K562 (cell line): ENCODE results near the gene RAB27B.

ENCODE experiments used
- CTCF ChIP-seq, 3 experiments: IDR thresholded peaks in 2 of 3; conservative IDR thresholded peaks in 1 of 3; 2 replicates each; pipeline ENCODE4 v1.5.1; 2011 to 2012; ENCODE audit warnings: low read length in 3 of 3, mild to moderate bottlenecking in 3 of 3, control low read depth in 2 of 3, improper control_type of control experiment in 1 of 3, inconsistent platforms in 1 of 3, low read depth in 1 of 3, mixed read lengths in 1 of 3, moderate library complexity in 1 of 3; ENCODE audit not compliant: insufficient read depth in 2 of 3
- ESRRA ChIP-seq: fragments of 450-650 bp; IDR thresholded peaks from 2 replicates; pipeline ENCODE4 v1.6.1; 2014; ENCODE audit warnings: low read depth, mild to moderate bottlenecking, moderate library complexity, borderline replicate concordance
- MNT ChIP-seq, 2 experiments: fragments of 450-650 bp; conservative IDR thresholded peaks; 2 replicates each; pipeline ENCODE4 v1.6.1; 2017; ENCODE audit warnings: mild to moderate bottlenecking in 2 of 2, moderate library complexity in 2 of 2
- POLR2AphosphoS5 ChIP-seq: IDR thresholded peaks from 2 replicates; pipeline ENCODE4 v1.6.1; 2011; ENCODE audit warnings: mild to moderate bottlenecking, low read depth, low read length, moderate library complexity; ENCODE audit not compliant: control insufficient read depth, insufficient read depth
- PURB ChIP-seq: sonication (generic); formaldehyde crosslinking; IDR thresholded peaks from 2 replicates; pipeline ENCODE4 v1.9.0; 2021; ENCODE audit warnings: low read depth, mild to moderate bottlenecking, missing genetic modification reagents
- USF2 ChIP-seq: sonication (generic); formaldehyde crosslinking; IDR thresholded peaks from 2 replicates; pipeline ENCODE4 v1.5.0; 2020; ENCODE audit warnings: missing genetic modification reagents
- ZBED1 ChIP-seq: IDR thresholded peaks from 2 replicates; pipeline ENCODE4 v1.6.1; 2014
- ZNF174 ChIP-seq: fragments of 250-450 bp; sonication (Bioruptor Pico); IDR thresholded peaks from 2 replicates; pipeline ENCODE4 v1.4.0; 2020; ENCODE audit warnings: mild to moderate bottlenecking

GRCh38 chr18:54872681-54873080, 44.4 kb downstream of the RAB27B start:
- TF ChIP-seq USF2 (CRISPR knock-in tag) (no peak), ZNF174 (CRISPR knock-in tag) (no peak), ESRRA (no peak), PURB (CRISPR knock-in tag) (no peak), POLR2AphosphoS5 (no peak), ZBED1 (no peak), MNT (conservative IDR thresholded peaks at IDR 0.05) (no peak), CTCF (IDR thresholded peaks at IDR 0.05 in 2 of 3, conservative IDR thresholded peaks at IDR 0.05 in 1 of 3; ENCODE audit: insufficient read depth in 2 of 3, low read depth in 1 of 3, low read length in 3 of 3) (no peak)
